GM10266 (cell line): ENCODE measurements around the gene RFX4.

Experiments
- DNase-seq: peaks from one replicate; pipeline ENCODE4 v3.0.0; 2012; ENCODE audit errors: extremely low spot score
- CTCF ChIP-seq: IDR thresholded peaks from 2 replicates; pipeline ENCODE4 v1.5.1; 2012; ENCODE audit warnings: mild to moderate bottlenecking, low read depth; ENCODE audit not compliant: control insufficient read depth, insufficient read depth; ENCODE audit errors: missing control alignments

RFX4 gene

GRCh38 chr12:106764738-106765137, 181.9 kb downstream of the RFX4 start:
- no peak for DNase-seq
- TF ChIP-seq CTCF, result no peak

- DNase-seq, result no peak
- TF ChIP-seq CTCF, result no peak
Observed at GRCh38 chr12:106766393-106766826, 183.6 kb downstream of the RFX4 start.

GRCh38 chr12:106767206-106767605, 184.4 kb downstream of the RFX4 start:
- TF ChIP-seq CTCF, result no peak
- no peak for DNase-seq

GRCh38 chr12:106767954-106768822, 185.4 kb downstream of the RFX4 start:
- DNase-seq, result no peak

GRCh38 chr12:106769078-106769477, 186.3 kb downstream of the RFX4 start:
- no peak for TF ChIP-seq CTCF

More at GRCh38 chr12:106767954-106768822, 185.4 kb downstream of the RFX4 start:
- no peak for TF ChIP-seq CTCF

GRCh38 chr12:106769546-106769945, 186.7 kb downstream of the RFX4 start:
- TF ChIP-seq CTCF, result no peak
- DNase-seq, result no peak

More at GRCh38 chr12:106769078-106769477, 186.3 kb downstream of the RFX4 start:
- DNase-seq, result no peak

- no peak for DNase-seq
- TF ChIP-seq CTCF, result no peak
Observed at GRCh38 chr12:106771425-106771824, 188.6 kb downstream of the RFX4 start.
